Kidney (tissue), 14 donors: ENCODE results near the gene GMPPA. TPM values are rescaled to one million over a fixed set of nuclear protein-coding genes. Genes with fewer than 3 reads are reported as not detected.

Experiments
- DNase-seq, 5 donors: peaks; one replicate each; pipeline ENCODE4 v3.0.0-alpha.2; 2013 to 2020
- FAIRE-seq: peaks from 2 replicates; lab custom pipeline; 2012; peaks lifted over from hg19 to GRCh38; lab: Jason Lieb, UNC
- H3K27ac ChIP-seq, 2 donors: one replicate each; pipeline ENCODE4 v1.7.0; 2013; ENCODE audit warnings: low read depth in 2 of 2, low read length in 2 of 2, inconsistent platforms in 1 of 2
- H3K27me3 ChIP-seq: one replicate; pipeline ENCODE4 v1.7.1; 2013; ENCODE audit warnings: low read length, inconsistent platforms; ENCODE audit not compliant: control insufficient read depth, insufficient read depth
- H3K36me3 ChIP-seq, 3 donors: one replicate each; pipeline versions ENCODE4 v1.7.0 to v1.7.1; 2013; ENCODE audit warnings: low read length in 3 of 3, control low read depth in 1 of 3, inconsistent platforms in 1 of 3; ENCODE audit not compliant: insufficient read depth in 3 of 3, control insufficient read depth in 2 of 3
- H3K4me1 ChIP-seq, 3 donors: one replicate each; pipeline versions ENCODE4 v1.7.0 to v1.7.1; 2013; ENCODE audit warnings: low read length in 3 of 3, inconsistent platforms in 1 of 3, low read depth in 1 of 3; ENCODE audit not compliant: control insufficient read depth in 2 of 3, insufficient read depth in 2 of 3
- H3K4me3 ChIP-seq, 3 donors: one replicate each; pipeline versions ENCODE4 v1.7.0 to v1.8.1; 2013; ENCODE audit warnings: low read length in 3 of 3, control low read depth in 1 of 3, inconsistent platforms in 1 of 3
- H3K9ac ChIP-seq, 3 donors: one replicate each; pipeline versions ENCODE4 v1.7.0 to v1.7.1; 2013; ENCODE audit warnings: low read length in 3 of 3, control low read depth in 1 of 3, inconsistent platforms in 1 of 3
- H3K9me3 ChIP-seq, 3 donors: one replicate each; pipeline versions ENCODE4 v1.7.0 to v1.7.1; 2013; ENCODE audit warnings: low read length in 3 of 3, control low read depth in 1 of 3, inconsistent platforms in 1 of 3; ENCODE audit not compliant: control insufficient read depth in 2 of 3, insufficient read depth in 1 of 3
- CTCF ChIP-seq: IDR thresholded peaks from 3 replicates; pipeline ENCODE4 v1.5.1; 2012; ENCODE audit warnings: mild to moderate bottlenecking, moderate library complexity, borderline replicate concordance; ENCODE audit not compliant: insufficient read depth; ENCODE audit errors: extremely low read depth
- intact Hi-C: fragments of 100-400 bp; cut with DNase I; formaldehyde crosslinking; loops from one replicate; pipeline ENCODE4 v1.11.1; 2022
- polyA plus RNA-seq: library from polyadenylated mRNA; stranded (reverse); fragments of 350-450 nt; fragmentation: Illumina TruSeq; extraction: RNeasy Lipid Tissue Mini Kit (QIAGEN cat#74804); gene quantifications from one replicate; pipeline ENCODE4 v1.2.3, GENCODE V29; 2014; ENCODE audit warnings: low read depth, low replicate concordance; ENCODE audit not compliant: insufficient read depth
- total RNA-seq: library from RNA; stranded (reverse); fragmentation: NEBNext Ultra II Directional; extraction: Animal tissue kit (Norgen Biotek cat#: 25700); gene quantifications from one replicate; pipeline ENCODE4 v1.2.1, GENCODE V29; 2021
- donor health status: control.
- donor health status: control.
- donor health status: control.
- donor health status: control.
- donor health status: control.
- donor health status: DM: yes; HTN: yes; CAD: no.
- donor health status: Normal renal cell carcinoma (clear cell type).

The GMPPA gene
- total and polyA plus RNA-seq, 2 donors from 2014 or later = 33.9 to 53.1 TPM

- intact Hi-C loops = no loop called here
- no peak for TF ChIP-seq CTCF
These were observed 47.3 kb downstream of the GMPPA start for GRCh38 chr2:219545943-219546352.

DNA sequence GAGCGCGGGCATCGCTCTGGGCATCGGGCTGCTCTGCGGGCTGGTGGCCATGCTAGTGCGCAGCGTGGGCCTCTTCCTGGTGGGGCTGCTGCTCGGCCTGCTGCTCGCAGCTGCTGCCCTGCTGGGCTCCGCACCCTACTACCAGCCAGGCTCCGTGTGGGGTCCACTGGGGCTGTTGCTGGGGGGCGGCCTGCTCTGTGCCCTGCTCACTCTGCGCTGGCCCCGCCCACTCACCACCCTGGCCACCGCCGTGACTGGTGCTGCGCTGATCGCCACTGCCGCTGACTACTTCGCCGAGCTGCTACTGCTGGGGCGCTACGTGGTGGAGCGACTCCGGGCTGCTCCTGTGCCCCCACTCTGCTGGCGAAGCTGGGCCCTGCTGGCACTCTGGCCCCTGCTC, 48.9 kb downstream of the GMPPA start:
- no peak for TF ChIP-seq CTCF
- no peak overlapping the region for H3K9ac ChIP-seq
- no peaks in the 10 kb centered on the region for H3K36me3 ChIP-seq
- intact Hi-C loops = no loop called here
- H3K4me1 ChIP-seq = peaks cover under 1 to 12% (median 2%) of the 10 kb centered on the region in 3 donors
- no peaks in the 10 kb centered on the region for H3K9me3 ChIP-seq
- DNase-seq (peak in 2 of 5 donors; percentile 39 to 71), FAIRE-seq (no peak)
- H3K27me3 ChIP-seq = no peaks in the 10 kb centered on the region
- no peak overlapping the region for H3K4me3 ChIP-seq
- no peak overlapping the region for H3K27ac ChIP-seq

More at GRCh38 chr2:219545943-219546352, 47.3 kb downstream of the GMPPA start:
- FAIRE-seq (no peak), DNase-seq (peak in 1 of 5 donors; percentile 36)
- H3K9me3 ChIP-seq = no peaks in the 10 kb centered on the region
- peaks cover 4 to 18% (median 9%) of the 10 kb centered on the region in 3 donors for H3K4me1 ChIP-seq
- no peaks in the 10 kb centered on the region for H3K27me3 ChIP-seq
- peaks cover 0 to 3% (median 2%) of the 10 kb centered on the region in 3 donors for H3K36me3 ChIP-seq
- no peak overlapping the region for H3K9ac ChIP-seq
- no peak overlapping the region for H3K4me3 ChIP-seq
- no peak overlapping the region for H3K27ac ChIP-seq

DNA sequence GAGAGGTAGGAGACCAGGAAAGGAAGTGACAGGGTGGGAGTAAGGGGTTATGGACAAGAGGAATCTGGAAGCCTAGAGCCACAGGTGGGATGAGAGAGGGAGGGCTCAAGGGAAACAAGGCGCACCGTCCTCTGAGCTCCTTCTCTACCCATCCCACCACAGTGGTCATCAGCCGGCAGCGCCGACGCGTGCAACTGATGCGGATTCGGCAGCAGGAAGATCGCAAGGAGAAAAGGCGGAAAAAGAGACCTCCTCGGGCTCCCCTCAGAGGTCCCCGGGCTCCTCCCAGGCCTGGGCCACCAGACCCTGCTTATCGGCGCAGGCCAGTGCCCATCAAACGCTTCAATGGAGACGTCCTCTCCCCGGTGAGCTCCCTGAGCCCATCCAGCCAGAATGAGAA, 50.3 kb downstream of the GMPPA start:
- Histone ChIP-seq H3K4me3 (no peak overlapping the region), H3K36me3 (no peaks in the 10 kb centered on the region), H3K27me3 (no peaks in the 10 kb centered on the region), H3K27ac (no peak overlapping the region), H3K9ac (no peak overlapping the region), H3K9me3 (no peaks in the 10 kb centered on the region), H3K4me1 (peaks cover 0 to 19% (median 0%) of the 10 kb centered on the region in 3 donors)
- intact Hi-C loops = no loop called here
- no peak for TF ChIP-seq CTCF
- peak in 1 of 5 donors; percentile 36 for DNase-seq
- no peak for FAIRE-seq

GRCh38 chr2:219549619-219550018, 50.9 kb downstream of the GMPPA start:
- Histone ChIP-seq H3K9me3 (no peaks in the 10 kb centered on the region), H3K9ac (no peak overlapping the region), H3K36me3 (no peaks in the 10 kb centered on the region), H3K27ac (no peak overlapping the region), H3K4me1 (peaks cover 0 to 13% (median 0%) of the 10 kb centered on the region in 3 donors), H3K27me3 (no peaks in the 10 kb centered on the region), H3K4me3 (no peak overlapping the region)
- no peak for TF ChIP-seq CTCF
- intact Hi-C loops = no loop called here
- FAIRE-seq (no peak), DNase-seq (no peak)
